Kidney epithelial cell (primary cell): ENCODE measurements around the gene C10orf105. TPM values are rescaled to one million over a fixed set of nuclear protein-coding genes. Genes with fewer than 3 reads are reported as not detected.

Experiments used
- DNase-seq: peaks from one replicate; pipeline ENCODE4 v3.0.0-alpha.2; 2010; ENCODE audit warnings: low read depth
- H3K27me3 ChIP-seq: 2 replicates; pipeline ENCODE4 v1.6.0; 2011; ENCODE audit warnings: low read length; ENCODE audit not compliant: control insufficient read depth, insufficient read depth
- H3K36me3 ChIP-seq: 2 replicates; pipeline ENCODE4 v1.5.1; 2011; ENCODE audit warnings: low read length; ENCODE audit not compliant: control insufficient read depth, insufficient read depth
- H3K4me3 ChIP-seq: 2 replicates; pipeline ENCODE4 v1.5.1; 2011; ENCODE audit warnings: low read depth, mild to moderate bottlenecking, control low read depth, low read length
- total RNA-seq: library from RNA; depleted of rRNA; stranded (reverse); fragments of >200 nt; gene quantifications from 2 replicates; pipeline ENCODE4 v1.2.3, GENCODE V29; 2015
- TF ChIP-seq, protein P1 (sequence below): IDR thresholded peaks from 2 replicates; pipeline ENCODE4 v1.5.1; 2011; ENCODE audit warnings: mild to moderate bottlenecking, moderate library complexity, low read length, control low read depth, inconsistent platforms; ENCODE audit not compliant: insufficient read depth, poor library complexity, severe bottlenecking

Gene C10orf105
- total RNA-seq, 1 donor from 2014 or later: not detected

- H3K36me3 ChIP-seq: no peaks in the 10 kb centered on the region
- no peak overlapping the region for H3K4me3 ChIP-seq
- H3K27me3 ChIP-seq: no peaks in the 10 kb centered on the region
- DNase-seq: no peak
- TF ChIP-seq, protein P1, sequence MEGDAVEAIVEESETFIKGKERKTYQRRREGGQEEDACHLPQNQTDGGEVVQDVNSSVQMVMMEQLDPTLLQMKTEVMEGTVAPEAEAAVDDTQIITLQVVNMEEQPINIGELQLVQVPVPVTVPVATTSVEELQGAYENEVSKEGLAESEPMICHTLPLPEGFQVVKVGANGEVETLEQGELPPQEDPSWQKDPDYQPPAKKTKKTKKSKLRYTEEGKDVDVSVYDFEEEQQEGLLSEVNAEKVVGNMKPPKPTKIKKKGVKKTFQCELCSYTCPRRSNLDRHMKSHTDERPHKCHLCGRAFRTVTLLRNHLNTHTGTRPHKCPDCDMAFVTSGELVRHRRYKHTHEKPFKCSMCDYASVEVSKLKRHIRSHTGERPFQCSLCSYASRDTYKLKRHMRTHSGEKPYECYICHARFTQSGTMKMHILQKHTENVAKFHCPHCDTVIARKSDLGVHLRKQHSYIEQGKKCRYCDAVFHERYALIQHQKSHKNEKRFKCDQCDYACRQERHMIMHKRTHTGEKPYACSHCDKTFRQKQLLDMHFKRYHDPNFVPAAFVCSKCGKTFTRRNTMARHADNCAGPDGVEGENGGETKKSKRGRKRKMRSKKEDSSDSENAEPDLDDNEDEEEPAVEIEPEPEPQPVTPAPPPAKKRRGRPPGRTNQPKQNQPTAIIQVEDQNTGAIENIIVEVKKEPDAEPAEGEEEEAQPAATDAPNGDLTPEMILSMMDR: no peak
These were observed 21.5 kb upstream of the C10orf105 start for GRCh38 chr10:71741029-71741428.

GRCh38 chr10:71740069-71740653 is 20.6 kb upstream of the C10orf105 start:
- TF ChIP-seq, protein P1: no peak
- H3K4me3 ChIP-seq: no peak overlapping the region
- no peaks in the 10 kb centered on the region for H3K27me3 ChIP-seq
- no peak for DNase-seq
- no peaks in the 10 kb centered on the region for H3K36me3 ChIP-seq

DNA sequence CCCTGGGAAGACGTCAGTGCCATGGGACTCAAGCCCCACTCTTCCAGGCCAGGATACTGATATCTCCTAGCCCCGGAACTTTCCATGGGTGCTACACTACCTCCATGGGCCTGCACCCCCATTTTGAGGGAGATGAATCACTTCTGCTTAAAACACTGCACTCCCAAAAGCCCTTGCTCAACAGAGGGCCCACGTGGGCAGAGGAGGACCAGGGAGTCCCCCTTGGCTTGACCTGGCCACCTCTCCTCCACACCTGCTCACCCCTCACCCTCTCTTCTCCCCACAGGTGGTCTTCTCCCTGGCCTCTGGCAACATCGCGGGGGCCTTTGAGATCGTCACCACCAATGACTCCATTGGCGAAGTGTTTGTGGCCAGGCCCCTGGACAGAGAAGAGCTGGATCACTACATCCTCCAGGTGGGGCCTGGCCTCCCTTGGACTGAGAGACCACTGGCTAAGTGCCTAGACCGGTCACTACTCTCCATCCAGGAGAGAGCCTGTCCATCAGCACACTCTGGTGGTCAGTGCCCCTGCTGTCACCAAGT is 19.9 kb upstream of the C10orf105 start:
- no peak for DNase-seq
- Histone ChIP-seq H3K36me3 (no peaks in the 10 kb centered on the region), H3K27me3 (no peaks in the 10 kb centered on the region), H3K4me3 (no peak overlapping the region)
- TF ChIP-seq, protein P1: no peak

DNA sequence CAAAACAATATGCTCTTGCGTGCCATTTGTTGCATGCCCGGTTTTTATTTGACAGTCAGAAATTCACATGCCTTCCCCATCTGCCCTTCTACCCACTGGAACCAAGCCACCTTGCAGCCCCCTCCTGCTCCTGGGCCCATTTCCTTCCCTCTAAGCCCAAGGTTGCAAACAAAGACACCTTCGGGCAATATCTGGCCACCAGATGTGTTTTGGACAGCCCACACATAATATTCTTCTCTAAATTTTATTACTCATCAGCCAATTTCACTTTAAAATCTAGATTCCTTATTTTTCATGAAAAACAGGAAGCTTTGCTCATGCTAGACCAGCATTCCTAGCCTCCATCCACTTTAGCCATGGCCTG is 18.2 kb upstream of the C10orf105 start:
- H3K36me3 ChIP-seq: no peaks in the 10 kb centered on the region
- TF ChIP-seq, protein P1: no peak
- peaks cover 3% of the 10 kb centered on the region for H3K27me3 ChIP-seq
- no peak overlapping the region for H3K4me3 ChIP-seq
- DNase-seq: no peak

GRCh38 chr10:71737001-71737833 is 17.6 kb upstream of the C10orf105 start:
- TF ChIP-seq, protein P1: no peak
- no peak overlapping the region for H3K4me3 ChIP-seq
- no peak for DNase-seq
- H3K36me3 ChIP-seq: no peaks in the 10 kb centered on the region
- H3K27me3 ChIP-seq: peaks cover 3% of the 10 kb centered on the region
